Smooth muscle cell (in vitro differentiated cells): ENCODE data around the gene SLC22A17. TPM values are rescaled to one million over a fixed set of nuclear protein-coding genes. Genes with fewer than 3 reads are reported as not detected.
"Not testable (repeated sequence)": the region's sequence is repeated elsewhere in the genome, so short reads cannot be mapped to it uniquely, and the experiment has no call there.

Source experiments
- DNase-seq: peaks from one replicate; lab custom pipeline; 2025; ENCODE audit not compliant: unreplicated experiment; lab: John Stamatoyannopoulos, UW
- H2AFZ ChIP-seq: fragments of 200-600 bp; sonication (generic); 2 replicates; pipeline ENCODE4 v1.6.0; 2016; ENCODE audit warnings: antibody characterized with exemption, low read depth, mild to moderate bottlenecking
- H3F3A ChIP-seq: fragments of 200-600 bp; sonication (generic); 2 replicates; pipeline ENCODE4 v1.6.0; 2017; ENCODE audit warnings: antibody characterized with exemption, low read depth
- H3K27ac ChIP-seq: fragments of 200-600 bp; sonication (generic); 2 replicates; pipeline ENCODE4 v1.5.1; 2016; ENCODE audit warnings: low read depth, mild to moderate bottlenecking
- H3K27me3 ChIP-seq: fragments of 200-600 bp; sonication (generic); 2 replicates; pipeline ENCODE4 v1.6.1; 2016; ENCODE audit warnings: low read depth, mild to moderate bottlenecking
- H3K36me3 ChIP-seq: fragments of 200-600 bp; sonication (generic); 2 replicates; pipeline ENCODE4 v1.5.1; 2016; ENCODE audit warnings: low read depth
- H3K4me1 ChIP-seq: fragments of 200-600 bp; sonication (generic); 2 replicates; pipeline ENCODE4 v1.5.1; 2016; ENCODE audit warnings: low read depth
- H3K4me2 ChIP-seq: fragments of 200-600 bp; sonication (generic); 2 replicates; pipeline ENCODE4 v1.6.0; 2016; ENCODE audit warnings: mild to moderate bottlenecking
- H3K4me3 ChIP-seq: fragments of 200-600 bp; sonication (generic); 2 replicates; pipeline ENCODE4 v1.5.1; 2016; ENCODE audit warnings: mild to moderate bottlenecking
- H3K79me2 ChIP-seq: fragments of 200-600 bp; sonication (generic); 2 replicates; pipeline ENCODE4 v1.6.0; 2016; ENCODE audit warnings: low read depth, mild to moderate bottlenecking
- H3K9ac ChIP-seq: fragments of 200-600 bp; sonication (generic); 2 replicates; pipeline ENCODE4 v1.6.0; 2016; ENCODE audit warnings: low read depth
- H3K9me3 ChIP-seq: fragments of 200-600 bp; sonication (generic); replicated peaks from 2 replicates; pipeline ENCODE4 v1.5.1; 2016; ENCODE audit warnings: low read depth
- H4K20me1 ChIP-seq: fragments of 200-600 bp; sonication (generic); 2 replicates; pipeline ENCODE4 v1.6.0; 2016; ENCODE audit warnings: low read depth
- CTCF ChIP-seq: fragments of 200-600 bp; sonication (generic); IDR thresholded peaks from 2 replicates; pipeline ENCODE4 v1.5.1; 2017; ENCODE audit warnings: borderline replicate concordance, mild to moderate bottlenecking, antibody characterized with exemption; ENCODE audit not compliant: insufficient read depth, poor library complexity, severe bottlenecking
- WGBS: methylation state at CpG from one replicate; pipeline ENCODE4 v1.1.7; 2016; ENCODE audit warnings: low lambda C conversion rate; 5-methylcytosine and 5-hydroxymethylcytosine counted together
- polyA plus RNA-seq: library from polyadenylated mRNA; unstranded; fragments of >200 nt; fragmentation: Nextera tagmentation; extraction: Ambion mirVana; gene quantifications from 2 replicates; pipeline ENCODE4 v1.2.1, GENCODE V29; 2016
- total RNA-seq: library from RNA; depleted of rRNA; stranded (reverse); fragments of >200 nt; gene quantifications from 2 replicates; pipeline ENCODE4 v1.2.3, GENCODE V29; 2014

Gene SLC22A17
- total RNA-seq (70.3 and 81.0 TPM in 2 replicates), polyA plus RNA-seq (127 and 134 TPM in 2 replicates)

- no peaks in the 10 kb centered on the region for H3K79me2 ChIP-seq
- 2% methylated on average over 23 of the region's 42 CpGs for WGBS
- no peak for TF ChIP-seq CTCF
- peaks cover 4% of the 10 kb centered on the region for H3K4me1 ChIP-seq
- no peaks in the 10 kb centered on the region for H3K9me3 ChIP-seq
- peak; percentile 44 for DNase-seq
- peak within 1 kb of the TSS; percentile 63 for H3K27ac ChIP-seq
- no peaks in the 10 kb centered on the region for H3K27me3 ChIP-seq
- H3F3A ChIP-seq: peaks cover 29% of the 10 kb centered on the region
- H3K36me3 ChIP-seq: no peaks in the 10 kb centered on the region
- H4K20me1 ChIP-seq: peaks cover 6% of the 10 kb centered on the region
- peak within 1 kb of the TSS; percentile 99 for H3K4me2 ChIP-seq
- peak within 1 kb of the TSS; percentile 64 for H3K9ac ChIP-seq
- no peak within 1 kb of the TSS for H2AFZ ChIP-seq
- peak within 1 kb of the TSS; percentile 91 for H3K4me3 ChIP-seq
Observed at GRCh38 chr14:23352506-23353432, at the start of gene SLC22A17. Gene SLC22A17 (minus strand): TSS chr14:23352887.

- Histone ChIP-seq H3K27ac (no peak overlapping the region), H3K4me3 (no peak overlapping the region), H4K20me1 (no peaks in the 10 kb centered on the region), H3F3A (no peaks in the 10 kb centered on the region), H3K9ac (no peak overlapping the region), H3K79me2 (no peaks in the 10 kb centered on the region), H3K9me3 (no peaks in the 10 kb centered on the region), H3K4me2 (no peak overlapping the region), H3K4me1 (no peaks in the 10 kb centered on the region), H2AFZ (no peak overlapping the region), H3K27me3 (no peaks in the 10 kb centered on the region), H3K36me3 (no peaks in the 10 kb centered on the region)
- TF ChIP-seq CTCF: no peak
- DNase-seq: no peak
- 93% methylated on average over 4 of the region's 4 CpGs for WGBS
Observed at GRCh38 chr14:23401291-23401690, 48.6 kb upstream of the SLC22A17 start.

GRCh38 chr14:23400496-23401149 is 47.9 kb upstream of the SLC22A17 start:
- H3K27me3 ChIP-seq, H3K36me3 ChIP-seq, H3K4me2 ChIP-seq, H2AFZ ChIP-seq, H3K9ac ChIP-seq, H4K20me1 ChIP-seq, DNase-seq, H3F3A ChIP-seq, H3K27ac ChIP-seq, H3K79me2 ChIP-seq, H3K4me1 ChIP-seq, H3K9me3 ChIP-seq, H3K4me3 ChIP-seq: not testable (repeated sequence)
- 96% methylated on average over 16 of the region's 16 CpGs for WGBS

- Histone ChIP-seq H2AFZ (peak overlapping the region; percentile 41), H3K27me3 (no peaks in the 10 kb centered on the region), H4K20me1 (no peaks in the 10 kb centered on the region), H3K9me3 (no peaks in the 10 kb centered on the region), H3K9ac (no peak overlapping the region), H3K4me3 (no peak overlapping the region), H3K27ac (peak overlapping the region; percentile 13), H3K4me2 (no peak overlapping the region), H3F3A (no peaks in the 10 kb centered on the region), H3K36me3 (no peaks in the 10 kb centered on the region), H3K79me2 (no peaks in the 10 kb centered on the region), H3K4me1 (no peaks in the 10 kb centered on the region)
- no peak for TF ChIP-seq CTCF
- DNase-seq: no peak
- 42% methylated on average over 6 of the region's 6 CpGs for WGBS
Observed at GRCh38 chr14:23399591-23399990, 46.9 kb upstream of the SLC22A17 start.
